H1 (cell line): ENCODE measurements around the gene KLHL5. TPM values are rescaled to one million over a fixed set of nuclear protein-coding genes. Genes with fewer than 3 reads are reported as not detected.

Source experiments
- CTCF ChIA-PET: fragments of 300-600 bp; sonication (Branson Sonifier 250); formaldehyde crosslinking; loops from one replicate; lab custom pipeline; 2021; ENCODE audit not compliant: partially characterized antibody; lab: Charles Lee
- POLR2A ChIA-PET: fragments of 300-600 bp; sonication (Branson Sonifier 250); formaldehyde crosslinking; loops from one replicate; lab custom pipeline; 2021; ENCODE audit warnings: inconsistent platforms; ENCODE audit not compliant: partially characterized antibody; lab: Charles Lee
- DNase-seq, 2 experiments: peaks; one replicate each; pipeline versions ENCODE4 v3.0.0 to v3.0.0-alpha.2; 2010 to 2022; ENCODE audit warnings: low spot score in 2 of 2, low read depth in 1 of 2, mixed read lengths in 1 of 2
- FAIRE-seq: peaks from 2 replicates; lab custom pipeline; 2011; peaks lifted over from hg19 to GRCh38; lab: Jason Lieb, UNC
- H2AFZ ChIP-seq: 2 replicates; pipeline ENCODE4 v1.8.1; 2012; ENCODE audit warnings: low read length, inconsistent platforms
- H2AK5ac ChIP-seq: 2 replicates; pipeline ENCODE4 v1.6.1; 2013; ENCODE audit warnings: low read depth, low read length
- H2BK120ac ChIP-seq: replicated peaks from 2 replicates; pipeline ENCODE3; 2013; ENCODE audit warnings: low read depth, low read length, inconsistent platforms
- H2BK12ac ChIP-seq: 2 replicates; pipeline ENCODE4 v1.6.1; 2013; ENCODE audit warnings: low read depth, low read length
- H2BK15ac ChIP-seq: 2 replicates; pipeline ENCODE4 v1.6.1; 2013; ENCODE audit warnings: low read length
- H2BK20ac ChIP-seq: 2 replicates; pipeline ENCODE4 v1.6.1; 2013; ENCODE audit warnings: low read length
- H2BK5ac ChIP-seq: 2 replicates; pipeline ENCODE4 v1.6.1; 2013; ENCODE audit warnings: low read depth, low read length
- H3K14ac ChIP-seq: 2 replicates; pipeline ENCODE4 v1.6.1; 2013; ENCODE audit warnings: inconsistent platforms; ENCODE audit not compliant: insufficient read length
- H3K18ac ChIP-seq: 2 replicates; pipeline ENCODE4 v1.6.1; 2013; ENCODE audit warnings: low read length; ENCODE audit errors: extremely low read depth
- H3K23ac ChIP-seq: 2 replicates; pipeline ENCODE4 v1.6.1; 2013; ENCODE audit warnings: inconsistent platforms; ENCODE audit not compliant: insufficient read length
- H3K23me2 ChIP-seq: 2 replicates; pipeline ENCODE4 v1.6.1; 2013; ENCODE audit warnings: low read depth, low read length
- H3K27ac ChIP-seq: 2 replicates; pipeline ENCODE4 v1.6.1; 2011; ENCODE audit warnings: low read depth, low read length, inconsistent platforms
- H3K27me3 ChIP-seq, 4 experiments: replicated peaks in 1 of 4; 1 replicate in 1 of 4; 2 replicates in 3 of 4; pipeline versions ENCODE4 v1.6.1 to v1.8.1; 2011 to 2013; ENCODE audit warnings: low read length in 3 of 4, mild to moderate bottlenecking in 3 of 4, inconsistent platforms in 2 of 4, mixed read lengths in 2 of 4, moderate library complexity in 1 of 4; ENCODE audit not compliant: control insufficient read depth in 3 of 4, insufficient read depth in 3 of 4; ENCODE audit errors: extremely low read depth in 1 of 4
- H3K36me3 ChIP-seq, 4 experiments: 2 replicates each; pipeline versions ENCODE4 v1.6.1 to v1.8.1; 2011 to 2013; ENCODE audit warnings: mild to moderate bottlenecking in 4 of 4, low read length in 3 of 4, moderate library complexity in 2 of 4, control low read depth in 1 of 4, inconsistent platforms in 1 of 4; ENCODE audit not compliant: insufficient read depth in 4 of 4, control insufficient read depth in 2 of 4
- H3K4ac ChIP-seq: replicated peaks from 2 replicates; pipeline ENCODE3; 2013; ENCODE audit warnings: low read length, low read depth, mixed read lengths, inconsistent platforms; ENCODE audit not compliant: insufficient read length
- H3K4me1 ChIP-seq, 4 experiments: replicated peaks in 1 of 4; 1 replicate in 1 of 4; 2 replicates in 3 of 4; pipeline versions ENCODE4 v1.6.1 to v1.8.1; 2011 to 2013; ENCODE audit warnings: low read length in 3 of 4, inconsistent platforms in 2 of 4, mixed read lengths in 1 of 4; ENCODE audit not compliant: insufficient read depth in 4 of 4, control insufficient read depth in 3 of 4
- H3K4me2 ChIP-seq, 2 experiments: 2 replicates each; pipeline versions ENCODE4 v1.6.1 to v1.8.1; 2011 to 2013; ENCODE audit warnings: low read depth in 2 of 2, low read length in 2 of 2, control low read depth in 1 of 2, inconsistent platforms in 1 of 2, mild to moderate bottlenecking in 1 of 2; ENCODE audit not compliant: insufficient read depth in 1 of 2
- H3K4me3 ChIP-seq, 4 experiments: fragments of 200-600, 300-600 bp in 1 of 4; sonication (generic), shearing (Covaris generic), sonication (Bioruptor Twin) in 1 of 4; 2 replicates each; pipeline versions ENCODE4 v1.5.1 to v1.8.1; 2011 to 2016; ENCODE audit warnings: low read length in 4 of 4, low read depth in 3 of 4, control low read depth in 2 of 4, inconsistent platforms in 2 of 4, mild to moderate bottlenecking in 2 of 4, mixed read lengths in 1 of 4, moderate library complexity in 1 of 4; ENCODE audit not compliant: insufficient read depth in 2 of 4; ENCODE audit errors: extremely low read depth in 1 of 4
- H3K56ac ChIP-seq: replicated peaks from 2 replicates; pipeline ENCODE3; 2013; ENCODE audit warnings: low read depth, mild to moderate bottlenecking, mixed read lengths, low read length, inconsistent platforms; ENCODE audit not compliant: insufficient read length
- H3K79me1 ChIP-seq: 2 replicates; pipeline ENCODE4 v1.6.1; 2013; ENCODE audit warnings: low read depth, low read length, control low read depth
- H3K79me2 ChIP-seq, 2 experiments: 2 replicates each; pipeline versions ENCODE4 v1.6.1 to v1.8.1; 2012 to 2013; ENCODE audit warnings: low read length in 2 of 2, mild to moderate bottlenecking in 2 of 2, inconsistent platforms in 1 of 2; ENCODE audit not compliant: insufficient read depth in 2 of 2, control insufficient read depth in 1 of 2
- H3K9ac ChIP-seq, 4 experiments: replicated peaks in 1 of 4; 1 replicate in 1 of 4; 2 replicates in 3 of 4; pipeline versions ENCODE4 v1.6.1 to v1.8.1; 2011 to 2013; ENCODE audit warnings: low read depth in 3 of 4, low read length in 3 of 4, control low read depth in 2 of 4, mild to moderate bottlenecking in 2 of 4, moderate library complexity in 2 of 4, inconsistent platforms in 1 of 4; ENCODE audit errors: extremely low read depth in 1 of 4
- H3K9me3 ChIP-seq, 2 experiments: 2 replicates each; pipeline versions ENCODE4 v1.6.1 to v1.8.1; 2012 to 2013; ENCODE audit warnings: mild to moderate bottlenecking in 2 of 2, moderate library complexity in 2 of 2, control low read depth in 1 of 2, inconsistent platforms in 1 of 2, low read depth in 1 of 2, low read length in 1 of 2, mixed read lengths in 1 of 2; ENCODE audit not compliant: insufficient read depth in 2 of 2
- H4K20me1 ChIP-seq, 2 experiments: replicated peaks in 1 of 2; 2 replicates each; pipeline versions ENCODE3 to v1.8.1; 2011 to 2013; ENCODE audit warnings: inconsistent platforms in 2 of 2, low read length in 2 of 2, mild to moderate bottlenecking in 1 of 2; ENCODE audit not compliant: insufficient read depth in 2 of 2, control insufficient read depth in 1 of 2
- H4K5ac ChIP-seq: 2 replicates; pipeline ENCODE4 v1.6.1; 2013; ENCODE audit warnings: low read length, low read depth, mixed read lengths, inconsistent platforms; ENCODE audit not compliant: insufficient read length
- H4K8ac ChIP-seq: 2 replicates; pipeline ENCODE4 v1.8.0; 2013; ENCODE audit warnings: mild to moderate bottlenecking, moderate library complexity, low read length, inconsistent platforms; ENCODE audit not compliant: insufficient read depth; ENCODE audit errors: extremely low read depth
- H4K91ac ChIP-seq: replicated peaks from 2 replicates; pipeline ENCODE3; 2013; ENCODE audit warnings: low read length, mixed read lengths, inconsistent platforms; ENCODE audit not compliant: insufficient read length
- FOSL1 ChIP-seq: IDR thresholded peaks from 2 replicates; pipeline ENCODE4 v1.6.1; 2011; ENCODE audit warnings: mild to moderate bottlenecking, low read depth, low read length, moderate library complexity; ENCODE audit not compliant: insufficient read depth
- HDAC6 ChIP-seq: IDR thresholded peaks from one replicate; pipeline ENCODE4 v1.7.1; 2012; ENCODE audit warnings: low read depth, mild to moderate bottlenecking, inconsistent platforms, low read length, moderate library complexity
- KDM4A ChIP-seq: IDR thresholded peaks from one replicate; pipeline ENCODE4 v1.7.1; 2012; ENCODE audit warnings: low read depth, mild to moderate bottlenecking, moderate library complexity, low read length, inconsistent platforms; ENCODE audit not compliant: severe bottlenecking
- NRF1 ChIP-seq: IDR thresholded peaks from 2 replicates; pipeline ENCODE4 v1.6.1; 2011; ENCODE audit warnings: mild to moderate bottlenecking, low read depth, low read length, improper control_type of control experiment
- POLR2A ChIP-seq, 2 experiments: IDR thresholded peaks; 1 replicate in 1 of 2; 2 replicates in 1 of 2; pipeline ENCODE4 v1.6.1; 2011; ENCODE audit warnings: low read depth in 2 of 2, low read length in 2 of 2, mild to moderate bottlenecking in 2 of 2; ENCODE audit errors: control extremely low read depth in 1 of 2
- RAD21 ChIP-seq, 2 experiments: IDR thresholded peaks in 1 of 2; conservative IDR thresholded peaks in 1 of 2; 2 replicates each; pipeline ENCODE4 v1.6.1; 2011; ENCODE audit warnings: low read depth in 2 of 2, low read length in 2 of 2, improper control_type of control experiment in 1 of 2, inconsistent platforms in 1 of 2, mild to moderate bottlenecking in 1 of 2, moderate library complexity in 1 of 2
- RFX5 ChIP-seq: IDR thresholded peaks from 2 replicates; pipeline ENCODE4 v1.6.1; 2011; ENCODE audit warnings: low read depth, low read length, improper control_type of control experiment, borderline replicate concordance
- SIN3A ChIP-seq, 2 experiments: IDR thresholded peaks in 1 of 2; conservative IDR thresholded peaks in 1 of 2; 2 replicates each; pipeline ENCODE4 v1.6.1; 2011 to 2012; ENCODE audit warnings: low read length in 2 of 2, improper control_type of control experiment in 1 of 2, low read depth in 1 of 2, mild to moderate bottlenecking in 1 of 2
- SIRT6 ChIP-seq: IDR thresholded peaks from one replicate; pipeline ENCODE4 v1.7.1; 2012; ENCODE audit warnings: low read length, inconsistent platforms
- SIX5 ChIP-seq: IDR thresholded peaks from 2 replicates; pipeline ENCODE4 v1.6.1; 2011; ENCODE audit warnings: mild to moderate bottlenecking, low read depth, low read length
- SRF ChIP-seq: IDR thresholded peaks from 2 replicates; pipeline ENCODE4 v1.6.1; 2011; ENCODE audit warnings: mild to moderate bottlenecking, low read depth, low read length, moderate library complexity
- polyA plus RNA-seq, 7 experiments: library from polyadenylated mRNA; depleted of rRNA in 3 of 7; stranded (reverse) in 5 of 7; unstranded in 2 of 7; fragments of >200 nt in 5 of 7; fragments of 200-250 nt in 2 of 7; gene quantifications; 1 replicate in 5 of 7; 2 replicates in 1 of 7; 4 replicates in 1 of 7; pipeline versions ENCODE4 v1.2.1 to v1.2.3, GENCODE V29; 2011 to 2013; ENCODE audit warnings: missing spikeins in 2 of 7, mixed read lengths in 2 of 7
- total RNA-seq: library from RNA; stranded (reverse); fragmentation: NEBNext Ultra II Directional; extraction: Animal tissue kit (Norgen Biotek cat#: 25700); gene quantifications from 2 replicates; pipeline ENCODE4 v1.2.1, GENCODE V29; 2021
- TF ChIP-seq, protein P1 (sequence below): IDR thresholded peaks from 2 replicates; pipeline ENCODE4 v1.6.1; 2012; ENCODE audit warnings: inconsistent platforms
- TF ChIP-seq, protein P2 (sequence below): IDR thresholded peaks from 2 replicates; pipeline ENCODE4 v1.6.1; 2011; ENCODE audit warnings: low read depth, mild to moderate bottlenecking, low read length; ENCODE audit not compliant: insufficient read depth

The KLHL5 gene
- total and polyA plus RNA-seq, 2 of the 8 experiments (the other 6 are each of a cell fraction or from before 2014, with no cell fraction given): 13.0 to 23.6 TPM

DNA sequence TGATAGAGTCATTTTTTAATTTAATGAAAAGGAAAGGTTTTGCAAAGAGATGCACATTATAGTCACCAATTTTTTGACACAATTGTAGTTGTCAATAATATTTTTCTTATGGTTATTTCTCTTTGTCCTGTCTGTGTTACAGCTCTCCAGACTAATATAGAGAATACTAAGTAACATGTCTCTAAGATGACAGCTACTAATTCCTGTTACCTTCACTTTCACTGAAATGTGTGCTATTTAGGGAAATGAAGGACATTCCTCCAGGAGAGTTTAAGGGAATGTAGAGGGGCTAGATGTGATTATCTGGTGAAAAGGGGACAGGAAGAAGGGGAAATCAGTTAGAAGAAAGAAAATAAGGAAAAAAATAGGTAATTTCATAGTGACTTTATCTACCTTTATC, 1.4 kb downstream of the KLHL5 start:
- peaks cover 2 to 6% (median 6%) of the 10 kb centered on the region in 4 experiments; a peak in 3 of 7 replicates for H3K4me1 ChIP-seq

More for the DNA sequence above, 1.4 kb downstream of the KLHL5 start:
- Histone ChIP-seq H3K4me2 (no peak overlapping the region; a peak in 2 of 4 replicates), H3K4me3 (no peak overlapping the region), H3K27ac (no peak overlapping the region), H2AFZ (no peak overlapping the region), H3K9ac (no peak overlapping the region), H3K18ac (no peak overlapping the region), H3K56ac (no peak overlapping the region), H4K91ac (no peak overlapping the region), H3K23ac (no peak overlapping the region), H3K79me1 (no peaks in the 10 kb centered on the region), H3K27me3 (no peaks in the 10 kb centered on the region), H3K4ac (no peak overlapping the region), H3K9me3 (no peaks in the 10 kb centered on the region), H2BK120ac (no peak overlapping the region), H2BK20ac (no peak overlapping the region), H2BK5ac (no peak overlapping the region), H3K23me2 (no peaks in the 10 kb centered on the region), H2BK15ac (no peak overlapping the region), H3K79me2 (peaks cover 0 to 6% of the 10 kb centered on the region in 2 experiments; a peak in 1 of 4 replicates), H2BK12ac (no peak overlapping the region), H4K8ac (no peak overlapping the region), H4K20me1 (peaks cover 0 to 2% of the 10 kb centered on the region in 2 experiments), H3K14ac (no peak overlapping the region), H3K36me3 (no peaks in the 10 kb centered on the region), H2AK5ac (no peak overlapping the region), H4K5ac (no peak overlapping the region)
- DNase-seq: no peak
- POLR2A ChIA-PET: no interaction called here
- CTCF ChIA-PET: interaction anchor here (1.1 kb wide), 1 partner anchor 23 kb away, joined by 3 read pairs; no protein-coding TSS in a partner anchor
- TF ChIP-seq SIN3A (conservative IDR thresholded peaks at IDR 0.05 in 1 of 2, IDR thresholded peaks at IDR 0.05 in 1 of 2; ENCODE audit: low read depth in 1 of 2, low read length in 2 of 2): no peak
- no peak for TF ChIP-seq KDM4A
- TF ChIP-seq, protein P1, sequence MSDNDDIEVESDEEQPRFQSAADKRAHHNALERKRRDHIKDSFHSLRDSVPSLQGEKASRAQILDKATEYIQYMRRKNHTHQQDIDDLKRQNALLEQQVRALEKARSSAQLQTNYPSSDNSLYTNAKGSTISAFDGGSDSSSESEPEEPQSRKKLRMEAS: no peak
- TF ChIP-seq RFX5: no peak
- TF ChIP-seq HDAC6: no peak
- no peak for TF ChIP-seq SRF
- no peak for TF ChIP-seq SIRT6
- no peak for TF ChIP-seq RAD21 (IDR thresholded peaks at IDR 0.05 in 1 of 2, conservative IDR thresholded peaks at IDR 0.05 in 1 of 2; ENCODE audit: low read depth in 2 of 2, low read length in 2 of 2)
- no peak for TF ChIP-seq POLR2A (IDR thresholded peaks at IDR 0.05; ENCODE audit: control extremely low read depth in 1 of 2, low read depth in 2 of 2, low read length in 2 of 2)
- no peak for TF ChIP-seq NRF1
- no peak for TF ChIP-seq FOSL1
- TF ChIP-seq SIX5: no peak
- TF ChIP-seq, protein P2, sequence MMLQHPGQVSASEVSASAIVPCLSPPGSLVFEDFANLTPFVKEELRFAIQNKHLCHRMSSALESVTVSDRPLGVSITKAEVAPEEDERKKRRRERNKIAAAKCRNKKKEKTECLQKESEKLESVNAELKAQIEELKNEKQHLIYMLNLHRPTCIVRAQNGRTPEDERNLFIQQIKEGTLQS: no peak
- FAIRE-seq: no peak
